DMS153 (cell line): Measurements from ENCODE around the gene DTX1.
A peak's percentile ranks its signal among the peaks of the same experiment; 100 is the strongest.

Experiments used
- DNase-seq: peaks from one replicate; lab custom pipeline; 2025; lab: John Stamatoyannopoulos, UW

The DTX1 gene

DNA sequence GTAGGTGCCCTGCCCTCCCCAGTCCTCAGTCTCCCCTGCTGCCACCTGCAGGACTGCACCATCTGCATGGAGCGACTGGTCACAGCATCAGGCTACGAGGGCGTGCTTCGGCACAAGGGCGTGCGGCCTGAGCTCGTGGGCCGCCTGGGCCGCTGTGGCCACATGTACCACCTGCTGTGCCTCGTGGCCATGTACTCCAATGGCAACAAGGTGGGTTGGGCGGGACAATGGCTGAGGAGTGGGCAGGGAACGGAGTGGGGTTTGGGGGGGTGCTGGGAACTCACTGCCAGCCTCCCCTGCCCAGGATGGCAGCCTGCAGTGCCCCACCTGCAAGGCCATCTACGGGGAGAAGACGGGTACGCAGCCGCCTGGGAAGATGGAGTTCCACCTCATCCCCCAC lies 38.2 kb downstream of the DTX1 start:
- no peak for DNase-seq

DNA sequence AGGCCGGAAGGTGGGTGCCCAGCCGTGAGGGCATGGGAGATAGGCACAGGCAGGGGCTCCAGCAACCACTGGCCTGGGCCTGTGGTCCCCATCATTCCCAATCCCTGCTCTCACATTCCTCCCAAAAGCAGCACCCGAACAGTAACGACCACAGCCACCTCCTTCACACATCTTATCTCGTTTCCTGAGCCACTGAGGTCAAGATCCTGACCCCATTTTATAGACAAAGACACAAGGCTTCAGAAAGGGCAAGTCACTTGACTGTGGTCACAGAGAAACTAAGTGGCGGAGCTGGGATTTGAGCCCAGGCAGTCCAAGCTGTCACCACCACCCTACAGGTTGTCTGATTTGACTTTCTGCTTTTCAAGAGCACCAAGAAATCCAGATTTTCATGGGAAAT lies 38.9 kb downstream of the DTX1 start:
- DNase-seq = no peak

DNA sequence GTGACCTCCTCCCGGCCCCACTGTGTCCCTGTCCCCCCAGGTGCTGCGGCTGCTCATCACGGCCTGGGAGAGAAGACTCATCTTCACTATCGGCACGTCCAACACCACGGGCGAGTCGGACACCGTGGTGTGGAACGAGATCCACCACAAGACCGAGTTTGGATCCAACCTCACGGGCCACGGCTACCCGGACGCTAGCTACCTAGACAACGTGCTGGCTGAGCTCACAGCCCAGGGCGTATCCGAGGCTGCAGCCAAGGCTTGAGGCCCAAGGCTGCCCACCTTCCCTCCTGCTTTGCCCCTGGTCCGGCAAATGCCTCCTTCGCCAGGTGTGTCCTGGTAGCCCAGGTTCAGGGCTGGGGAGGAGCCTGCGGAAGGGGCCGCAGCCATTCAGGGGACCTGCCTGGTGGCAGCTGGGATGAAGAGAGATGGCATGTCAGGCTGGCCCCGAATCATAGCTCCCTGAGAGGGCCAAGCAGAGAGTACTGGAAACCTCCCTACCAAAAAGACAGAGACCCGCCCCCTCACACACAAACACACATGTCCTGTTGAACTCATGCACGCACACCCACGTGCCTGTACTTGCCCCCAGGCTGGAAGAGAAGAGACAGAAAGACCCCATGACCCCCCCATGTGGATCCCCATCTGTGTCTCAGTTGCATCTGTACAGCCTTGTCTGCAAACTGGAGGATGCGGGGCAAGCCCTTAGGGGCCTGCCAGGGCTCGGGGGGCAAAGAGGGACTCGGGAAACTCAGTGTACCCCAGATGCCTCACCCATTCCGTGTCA lies 40.3 kb downstream of the DTX1 start:
- no peak for DNase-seq

DNA sequence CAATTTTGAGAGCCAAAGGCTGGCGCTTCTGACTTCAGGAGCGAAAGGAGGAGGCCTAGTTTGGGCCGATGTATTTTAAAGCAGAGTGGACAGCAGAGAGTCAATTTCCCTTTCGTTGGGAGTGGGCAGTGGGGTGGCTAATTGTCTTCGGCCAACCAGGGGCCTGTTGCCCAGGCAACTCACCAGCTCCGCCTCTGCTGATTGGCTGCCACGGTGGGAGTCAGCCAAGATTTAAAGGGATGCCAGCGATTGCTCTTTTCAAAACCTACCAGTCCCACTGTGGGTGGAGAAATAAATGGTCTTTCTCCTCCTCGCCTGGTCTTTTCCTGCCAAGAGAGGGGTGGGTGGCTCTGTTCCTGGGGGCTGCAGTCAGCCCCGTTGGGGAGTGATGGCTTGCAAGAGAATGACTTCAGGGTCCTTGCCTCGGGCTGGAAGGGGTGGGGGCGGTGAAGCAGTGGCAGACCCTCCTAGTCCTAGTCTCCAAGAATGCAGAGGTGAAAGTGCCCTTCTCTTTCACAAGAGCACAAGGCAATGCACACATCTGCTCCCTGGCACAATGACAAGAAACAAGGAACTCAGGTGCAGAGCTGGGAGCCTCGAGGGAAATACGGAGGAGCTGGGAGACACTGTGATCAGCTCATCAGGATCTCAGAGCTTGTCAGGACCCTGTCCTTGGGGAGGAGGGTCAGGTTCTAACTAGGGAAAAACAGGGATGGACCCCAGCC lies 41.3 kb downstream of the DTX1 start:
- peak; percentile 48 for DNase-seq

DNA sequence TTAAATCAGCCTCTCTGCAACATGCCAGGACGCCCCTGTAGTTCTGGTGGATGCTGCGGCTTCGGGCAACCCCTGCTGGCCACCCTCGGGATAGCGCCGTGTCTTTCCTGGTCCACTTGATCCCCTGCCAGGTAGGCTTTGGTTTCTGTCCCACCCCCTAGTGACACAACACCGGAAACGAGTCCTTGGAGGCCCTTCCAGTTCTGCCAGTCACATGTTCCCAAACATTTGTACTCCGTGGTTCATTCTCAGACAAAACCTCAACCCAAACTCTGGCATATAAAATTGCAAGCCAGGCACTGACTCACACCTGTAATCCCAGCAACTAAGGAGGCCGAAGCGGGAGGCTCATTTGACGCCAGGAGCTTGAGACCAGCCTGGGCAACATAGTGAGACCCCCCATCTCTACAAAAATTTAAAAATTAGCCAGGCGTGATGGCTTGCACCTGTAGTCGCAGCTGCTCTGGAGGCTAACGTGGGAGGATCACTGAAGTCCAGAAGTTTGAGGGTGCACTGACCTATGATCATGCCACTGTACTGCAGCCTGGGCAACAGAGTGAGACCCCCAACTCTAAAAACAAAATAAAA lies 42.0 kb downstream of the DTX1 start:
- DNase-seq = peak; percentile 94

DNA sequence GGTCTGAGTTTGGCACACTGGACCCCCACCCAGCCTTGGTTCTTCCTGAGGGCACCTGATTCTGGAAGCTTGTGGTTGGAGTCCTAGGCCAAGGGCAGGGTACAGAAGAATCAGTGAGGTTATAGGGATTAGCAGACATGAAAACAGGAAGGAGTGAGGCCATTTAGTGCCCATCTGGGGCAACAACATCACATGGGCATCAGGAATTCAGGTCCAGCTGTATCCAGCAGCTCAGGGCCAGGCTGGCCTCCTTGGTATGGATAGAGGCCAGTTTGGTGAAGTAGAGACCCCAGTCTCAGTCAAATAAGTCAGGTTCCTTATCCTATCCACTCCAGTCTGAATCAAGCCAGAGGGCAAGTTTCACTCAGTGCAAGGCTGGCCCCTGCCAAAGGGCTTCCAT lies 42.8 kb downstream of the DTX1 start:
- no peak for DNase-seq

DNA sequence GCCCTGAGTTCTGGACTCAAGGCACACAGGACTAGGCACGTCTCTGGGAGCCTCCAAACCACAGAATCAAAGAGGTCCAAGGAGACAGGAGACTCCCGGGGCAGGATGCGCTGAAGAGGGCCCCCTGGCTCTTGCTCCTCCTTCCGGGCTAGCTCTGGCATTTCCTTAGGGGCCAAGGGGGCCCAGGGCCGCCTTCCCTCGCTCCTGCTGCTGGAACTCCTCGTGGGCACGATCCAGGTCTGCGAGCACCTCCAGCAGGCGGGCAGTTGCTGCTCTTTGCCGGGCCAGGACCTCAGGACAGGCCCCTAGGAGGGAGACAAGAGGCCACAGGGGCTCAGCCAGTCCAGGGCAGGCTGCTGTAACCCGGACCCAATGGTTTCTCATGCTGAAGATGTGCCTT lies 43.2 kb downstream of the DTX1 start:
- no peak for DNase-seq

DNA sequence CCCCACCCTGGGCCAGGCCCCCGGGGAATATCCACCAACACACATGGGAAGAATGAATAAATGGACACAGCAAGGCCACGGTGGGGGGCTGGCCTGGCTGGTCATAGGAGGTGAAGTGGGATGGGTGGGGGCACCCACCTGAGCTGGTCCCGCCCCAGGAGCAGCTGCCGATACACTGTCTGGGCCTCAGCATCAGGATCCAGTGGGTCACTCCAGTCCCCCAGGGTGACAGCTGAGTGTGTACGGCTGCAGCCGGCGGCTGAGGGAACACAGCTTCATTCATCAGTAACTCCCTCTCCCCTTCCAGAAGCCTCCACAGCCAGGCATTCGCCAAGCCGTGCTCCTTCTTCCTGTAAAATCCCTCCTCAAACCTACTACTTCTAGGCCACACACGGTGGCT lies 45.2 kb downstream of the DTX1 start:
- no peak for DNase-seq

DNA sequence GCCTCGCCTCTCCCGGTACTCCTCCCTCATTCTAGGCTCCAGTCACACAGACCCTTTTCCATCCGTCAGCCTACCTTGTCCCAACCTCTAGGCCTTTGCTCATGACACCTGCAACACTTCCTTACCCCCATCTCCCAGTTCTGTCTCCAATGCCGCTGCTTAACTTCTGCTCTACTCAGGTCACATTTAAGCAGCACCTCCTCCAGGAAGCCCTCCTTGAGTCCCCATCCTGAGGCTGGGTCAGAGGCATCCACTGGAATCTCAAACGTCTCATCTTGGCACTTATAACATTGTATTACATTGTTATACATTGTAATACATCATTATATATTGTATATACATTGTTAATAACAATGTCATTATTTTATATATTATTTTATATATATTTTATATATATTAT lies 46.3 kb downstream of the DTX1 start:
- DNase-seq = no peak

DNA sequence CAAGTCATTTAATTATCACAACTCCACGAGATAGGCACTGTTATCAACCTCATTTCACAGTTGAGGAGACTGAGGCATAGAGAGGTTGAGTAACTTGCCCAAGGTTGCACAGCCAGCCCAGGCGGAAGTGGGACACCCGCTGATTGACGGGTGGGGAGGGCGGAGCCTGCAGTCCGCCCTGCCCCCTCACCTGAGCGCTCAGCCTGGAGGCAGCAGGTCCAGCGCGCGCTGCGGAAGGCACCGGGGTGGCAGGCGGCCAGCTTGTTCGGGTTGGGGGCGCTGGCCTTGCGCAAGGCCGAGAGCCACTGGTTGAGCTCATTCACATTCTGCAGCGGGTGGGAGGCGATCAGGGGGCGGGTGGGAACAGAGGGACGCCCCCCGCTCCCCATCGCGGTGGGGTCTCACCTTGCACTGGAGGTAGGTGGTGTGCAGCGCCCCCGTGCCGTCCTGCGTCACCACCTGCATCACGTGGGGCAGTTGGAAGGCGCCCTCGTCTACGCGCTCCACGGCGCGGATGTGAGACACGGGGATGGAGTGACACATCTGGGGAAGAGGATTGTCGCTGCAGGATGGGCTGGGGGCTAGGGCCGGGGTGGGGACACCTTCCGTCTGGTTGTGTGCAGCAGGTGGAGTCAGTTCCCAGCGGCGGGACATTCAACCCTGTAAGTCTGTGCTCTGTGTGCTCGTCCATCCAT lies 47.4 kb downstream of the DTX1 start:
- no peak for DNase-seq

DNA sequence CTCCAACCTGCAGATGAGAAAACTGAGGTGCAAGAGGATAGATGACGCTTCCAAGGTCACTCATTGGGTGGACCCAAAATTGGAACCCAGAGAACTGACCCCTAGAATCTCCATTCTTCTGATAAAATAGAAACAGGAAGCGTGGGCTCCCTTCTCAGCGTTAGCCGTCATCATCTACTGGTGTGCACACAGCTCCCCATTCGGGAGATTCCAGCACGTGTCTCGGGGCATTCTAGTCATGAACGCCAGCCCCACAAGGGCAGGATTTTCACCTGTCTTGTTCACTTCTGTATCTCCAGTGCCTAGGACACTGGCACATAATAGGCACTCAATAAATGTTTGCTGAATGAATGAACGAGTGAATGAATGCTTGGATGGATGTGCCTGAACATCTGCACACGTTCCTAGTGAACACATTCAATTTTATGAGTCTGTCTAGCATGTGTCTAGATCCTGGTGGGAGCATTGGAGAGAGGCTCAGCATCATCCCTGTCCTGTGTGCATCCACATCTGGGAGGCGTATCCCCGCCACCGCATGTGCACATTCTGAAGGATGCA lies 48.5 kb downstream of the DTX1 start:
- DNase-seq = no peak

DNA sequence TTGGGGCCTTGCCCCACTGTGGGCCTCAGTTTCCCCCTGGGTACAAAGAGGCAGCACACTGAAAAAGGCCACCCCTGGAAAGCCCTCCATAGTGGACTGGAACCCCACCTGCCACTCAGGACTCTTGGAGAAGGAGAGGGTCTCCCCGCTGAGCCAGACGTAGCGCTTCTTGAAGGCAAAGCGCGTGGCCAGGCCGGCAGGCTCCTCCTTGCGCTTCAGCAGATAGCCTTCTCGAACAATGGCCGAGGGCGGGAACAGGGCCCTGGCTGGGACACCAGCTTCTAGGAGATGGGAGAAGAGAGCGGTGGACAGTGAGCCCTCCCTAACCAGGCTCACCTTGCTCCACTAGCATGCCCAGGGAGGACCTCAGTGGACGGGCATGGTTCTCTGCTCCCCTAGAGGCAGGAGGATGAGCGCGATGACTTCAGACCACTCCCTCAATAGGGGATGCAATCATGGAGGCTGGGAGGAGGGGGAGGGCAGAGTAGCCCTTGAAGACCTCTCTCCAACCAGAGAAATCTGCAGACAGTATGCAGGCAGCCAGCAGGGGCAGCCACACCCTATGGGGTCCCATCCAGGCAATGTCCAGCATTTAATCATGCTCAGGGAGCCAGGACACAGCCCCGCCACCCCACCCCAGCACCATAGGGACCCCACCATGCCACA lies 49.2 kb downstream of the DTX1 start:
- DNase-seq = no peak

DNA sequence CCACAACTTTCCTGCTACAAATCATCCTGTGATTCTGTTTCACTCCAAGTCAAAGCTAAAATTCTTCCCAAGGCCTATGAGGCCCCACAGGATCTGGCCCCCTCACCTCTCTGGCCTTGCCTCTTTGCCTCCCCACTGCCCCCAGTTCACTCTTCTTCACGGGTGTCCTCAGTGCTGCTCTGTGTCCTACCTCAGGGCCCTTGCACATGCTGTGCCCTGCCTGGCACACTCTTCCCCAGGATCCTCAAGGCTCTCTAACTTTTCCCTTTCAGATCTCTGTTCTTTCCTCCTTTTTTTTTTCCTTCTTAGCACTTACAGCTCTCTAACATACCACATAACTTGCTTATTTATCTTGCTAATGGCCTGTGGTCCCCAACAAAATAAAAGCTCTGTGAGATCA lies 49.8 kb downstream of the DTX1 start:
- no peak for DNase-seq

DNA sequence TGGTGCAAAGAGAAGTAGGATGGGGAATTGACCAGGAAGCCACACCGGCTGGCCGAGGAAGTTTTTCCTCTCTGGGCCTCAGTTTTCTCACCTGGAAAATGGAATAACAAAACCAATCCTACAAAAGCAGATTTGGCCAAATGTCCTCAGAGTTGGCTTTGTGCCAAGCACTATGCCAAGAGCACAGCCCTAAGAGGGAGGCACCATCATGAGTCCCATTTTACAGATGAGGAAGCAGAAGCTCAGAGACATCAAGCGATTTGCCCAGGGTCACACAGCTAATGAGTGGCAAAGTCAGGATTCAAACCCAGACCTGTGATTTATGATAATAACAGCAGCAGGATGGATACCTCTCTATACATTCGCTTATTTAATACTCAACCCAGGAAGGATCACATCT lies 51.8 kb downstream of the DTX1 start:
- no peak for DNase-seq

DNA sequence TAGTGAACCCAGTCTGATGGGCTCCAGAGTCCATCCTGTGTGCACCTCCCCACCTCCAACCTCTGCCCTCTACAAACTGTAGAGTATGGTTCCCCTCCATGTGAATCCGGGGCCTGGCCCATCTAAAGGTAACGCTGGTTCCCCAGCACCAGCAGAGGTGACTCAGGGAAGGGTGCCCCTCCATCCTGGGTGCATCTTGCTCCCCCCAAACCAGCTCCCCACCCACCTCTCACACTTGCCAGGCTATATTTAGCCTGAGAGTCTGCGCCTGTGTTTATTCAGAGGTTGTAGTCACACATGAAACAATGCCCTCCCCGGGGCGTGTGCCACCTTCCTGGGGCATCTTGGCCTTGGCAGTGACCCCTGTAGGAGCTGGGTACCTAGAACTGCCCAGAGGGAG lies 52.8 kb downstream of the DTX1 start:
- no peak for DNase-seq

DNA sequence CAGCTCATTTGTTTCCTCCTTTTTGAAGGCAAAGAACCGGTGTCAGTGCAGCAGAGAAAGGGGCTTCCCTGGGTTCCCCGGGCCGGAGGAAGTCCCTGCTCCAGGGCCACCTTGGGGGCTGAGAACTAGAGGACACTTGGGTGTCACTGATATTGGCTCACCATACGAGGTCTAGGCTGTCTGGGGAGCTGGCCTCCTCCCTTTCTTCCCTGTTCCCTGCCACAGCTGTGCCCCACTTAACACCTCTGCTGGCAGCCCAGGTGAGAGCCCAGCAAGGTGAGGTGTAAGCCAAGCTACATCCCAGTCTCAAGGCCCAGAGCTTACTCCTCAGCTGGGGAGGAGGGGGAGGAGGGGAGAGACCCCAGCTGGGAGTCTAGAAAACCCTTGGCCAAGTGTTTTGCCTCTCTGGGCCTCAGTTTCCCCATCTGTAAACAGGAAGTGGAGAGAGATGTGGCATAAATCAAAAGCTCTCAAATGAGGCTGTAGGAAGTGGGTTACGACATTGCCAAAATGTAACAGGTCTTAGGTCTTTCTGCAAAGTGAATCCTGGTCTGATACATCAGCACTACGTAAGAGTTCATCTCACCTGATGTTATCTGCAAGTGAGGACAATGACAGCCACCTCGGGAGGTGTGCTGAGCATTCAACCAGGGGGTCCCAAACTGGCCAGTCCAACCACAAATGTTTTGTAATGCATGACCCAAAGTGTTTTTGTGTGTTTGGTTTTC lies 53.5 kb downstream of the DTX1 start:
- DNase-seq = no peak

DNA sequence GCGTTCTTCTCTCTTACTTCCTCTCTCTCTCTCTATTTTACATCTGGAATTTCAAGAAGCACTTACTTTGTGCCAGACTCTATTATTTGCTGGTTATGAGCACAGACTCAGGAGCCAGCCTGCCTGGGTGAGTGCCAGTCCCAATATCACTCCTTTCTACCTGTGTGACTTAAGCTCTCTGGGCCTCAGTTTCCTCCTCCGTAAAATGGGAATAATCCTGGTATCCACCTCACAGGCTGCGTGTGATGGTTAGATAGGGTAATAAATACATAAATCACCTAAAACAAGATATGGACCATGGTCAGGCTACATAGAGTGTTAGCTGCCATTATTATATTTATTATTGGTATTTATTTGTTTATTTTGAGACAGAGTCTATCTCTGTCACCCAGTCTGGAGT lies 54.7 kb downstream of the DTX1 start:
- no peak for DNase-seq

DNA sequence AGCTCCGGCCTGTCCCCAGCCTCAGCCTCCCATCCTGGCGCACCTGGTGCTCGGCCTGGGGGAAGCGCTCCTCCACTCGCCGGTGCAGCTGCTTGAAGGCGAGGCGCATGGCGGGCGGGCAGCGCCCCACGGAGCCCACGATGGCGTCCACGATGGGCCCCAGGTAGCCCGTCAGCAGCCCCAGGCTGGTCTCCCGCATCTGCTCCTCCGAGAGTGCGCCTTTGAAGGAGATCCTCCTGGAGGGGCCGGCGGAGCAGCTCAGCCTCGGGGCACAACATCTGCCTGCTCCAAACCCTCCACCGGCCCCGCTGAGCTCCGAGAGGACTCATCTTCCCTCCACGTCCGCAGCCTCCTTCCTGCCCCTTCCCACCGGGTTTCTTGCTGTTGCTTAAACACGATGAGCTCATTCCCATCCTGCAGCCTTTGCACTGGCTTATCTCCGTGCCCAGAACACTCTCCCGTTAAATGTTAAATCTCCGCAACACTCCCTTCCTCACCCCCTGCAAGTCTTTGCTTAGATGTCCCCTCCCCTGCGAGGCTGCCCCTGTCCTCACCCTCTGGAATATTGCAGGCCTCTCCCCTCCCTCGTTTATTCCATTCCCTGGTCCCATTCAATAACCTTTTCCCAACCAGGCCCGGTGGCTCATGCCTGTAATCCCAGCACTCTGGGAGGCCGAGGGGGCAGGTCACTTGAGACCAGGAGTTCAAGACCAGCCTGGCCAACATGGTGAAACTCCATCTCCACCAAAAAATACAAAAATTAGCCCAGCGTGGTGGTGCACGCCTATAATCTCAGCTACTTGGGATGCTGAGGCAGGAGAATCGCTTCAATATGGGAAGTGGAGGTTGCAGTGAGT lies 55.7 kb downstream of the DTX1 start:
- no peak for DNase-seq

DNA sequence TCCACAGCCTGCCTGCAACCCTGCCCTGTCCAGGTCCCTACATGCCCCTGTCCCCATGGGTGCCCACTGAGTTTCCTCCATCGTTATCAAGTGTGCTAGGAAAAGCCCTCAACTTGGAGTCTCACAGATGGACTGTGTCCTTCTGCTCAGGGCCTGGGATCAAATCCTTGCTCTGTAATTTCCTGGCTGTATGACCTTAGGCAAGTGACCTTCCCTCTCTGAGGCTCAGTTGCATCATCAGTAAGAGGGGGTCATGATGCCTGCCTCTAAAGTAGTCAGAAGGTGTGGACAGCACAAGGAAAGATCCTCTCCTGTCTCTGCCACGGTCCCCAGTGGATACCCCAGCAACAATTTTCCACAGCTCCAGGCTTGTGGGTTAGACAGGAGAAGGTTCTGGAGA lies 56.9 kb downstream of the DTX1 start:
- no peak for DNase-seq

DNA sequence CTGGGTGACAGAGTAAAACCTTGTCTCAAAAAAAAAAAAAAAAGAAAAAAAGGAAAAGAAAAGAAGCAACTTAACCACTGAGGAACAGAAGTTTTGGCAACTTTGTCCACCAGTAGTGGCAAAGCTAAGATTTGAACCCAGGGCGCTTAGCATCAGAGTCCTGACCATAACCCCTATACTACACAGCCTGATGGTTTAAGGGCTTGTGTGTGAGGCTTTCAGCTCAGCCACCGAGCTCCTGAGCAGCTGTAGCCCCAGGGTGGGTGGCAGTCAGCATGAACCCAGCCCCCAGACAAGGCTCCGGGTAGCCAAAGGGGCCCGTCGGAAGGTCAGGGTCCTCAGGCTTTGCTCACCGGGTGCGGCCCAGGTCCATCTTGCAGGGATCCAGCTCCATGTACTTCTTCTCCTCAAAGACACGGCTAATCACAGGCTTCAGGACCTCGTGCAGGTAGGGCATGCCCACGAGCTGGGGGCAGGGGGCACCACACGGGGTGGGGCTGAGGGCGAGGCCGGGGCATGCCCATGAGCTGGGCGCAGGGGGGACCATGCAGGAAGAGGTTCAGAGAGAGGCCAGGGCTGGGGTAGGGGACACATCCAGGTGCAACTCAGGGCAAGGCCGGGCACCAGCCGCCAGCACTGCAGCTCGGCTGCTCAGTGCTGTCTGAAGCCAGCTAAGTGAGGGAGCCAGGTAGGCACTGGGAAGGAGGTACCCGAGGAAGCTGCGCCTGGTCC lies 58.1 kb downstream of the DTX1 start:
- DNase-seq = no peak
